ENCODE results near the gene SULT1C4. TPM values are rescaled to one million over a fixed set of nuclear protein-coding genes. Genes with fewer than 3 reads are reported as not detected.

Gene SULT1C4
- polyA plus RNA-seq, 1 of the 3 experiments (the other 2 are of a cell fraction), result 0.18 TPM

DNA sequence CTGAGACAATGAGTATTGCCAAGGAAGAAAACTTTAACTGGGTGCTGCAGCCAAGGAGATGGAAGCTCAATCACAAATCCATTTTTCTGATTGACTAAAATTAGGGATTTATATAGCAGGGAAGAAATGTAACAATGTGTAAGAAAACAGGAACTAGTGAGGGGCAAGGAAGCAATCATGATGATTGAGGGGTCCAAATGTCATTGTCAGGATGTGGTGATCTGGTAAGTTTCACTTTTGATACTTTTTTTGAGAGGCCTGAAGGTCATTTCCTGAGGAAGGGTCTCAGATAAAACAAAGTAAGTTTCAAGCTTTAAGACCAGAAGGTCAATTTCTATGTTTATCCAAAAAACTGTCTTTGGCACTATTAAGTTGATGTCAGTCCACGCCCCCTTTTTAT is 59.2 kb downstream of the SULT1C4 start:
- Histone ChIP-seq H2AFZ (ENCODE audit: low read depth) (no peak overlapping the region), H4K20me1 (ENCODE audit: insufficient read depth) (no peaks in the 10 kb centered on the region), H3K9me3 (no peaks in the 10 kb centered on the region), H3K79me2 (ENCODE audit: insufficient read depth) (no peaks in the 10 kb centered on the region), H3K27ac (ENCODE audit: low read depth in 2 of 2, low read length in 1 of 2) (no peak overlapping the region), H3K4me3 (ENCODE audit: low read depth in 2 of 2, low read length in 1 of 2) (no peak overlapping the region), H3F3A (replicated peaks; ENCODE audit: insufficient read depth) (no peaks in the 10 kb centered on the region), H3K27me3 (ENCODE audit: insufficient read depth) (no peaks in the 10 kb centered on the region), H3K9me2 (no peaks in the 10 kb centered on the region), H3K9ac (no peak overlapping the region), H3K4me1 (ENCODE audit: control insufficient read depth in 1 of 2, insufficient read depth in 2 of 2, low read depth in 1 of 2, low read length in 1 of 2) (no peaks in the 10 kb centered on the region), H3K36me3 (replicated peaks in 1 of 2; ENCODE audit: control insufficient read depth in 1 of 2, insufficient read depth in 2 of 2, low read length in 1 of 2) (no peaks in the 10 kb centered on the region), H3K4me2 (no peak overlapping the region)
- 32% methylated on average over 1 of the region's 1 CpG for WGBS (ENCODE audit: low lambda C conversion rate)
- TF ChIP-seq, protein P1, sequence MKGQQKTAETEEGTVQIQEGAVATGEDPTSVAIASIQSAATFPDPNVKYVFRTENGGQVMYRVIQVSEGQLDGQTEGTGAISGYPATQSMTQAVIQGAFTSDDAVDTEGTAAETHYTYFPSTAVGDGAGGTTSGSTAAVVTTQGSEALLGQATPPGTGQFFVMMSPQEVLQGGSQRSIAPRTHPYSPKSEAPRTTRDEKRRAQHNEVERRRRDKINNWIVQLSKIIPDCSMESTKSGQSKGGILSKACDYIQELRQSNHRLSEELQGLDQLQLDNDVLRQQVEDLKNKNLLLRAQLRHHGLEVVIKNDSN (IDR thresholded peaks at IDR 0.05; ENCODE audit: borderline replicate concordance, low read depth), result no peak
- TF ChIP-seq MXI1 (IDR thresholded peaks at IDR 0.05; ENCODE audit: low read depth, low read length) (no peak), SIN3A (IDR thresholded peaks at IDR 0.05; ENCODE audit: borderline replicate concordance, low read depth, low read length) (no peak), FOXJ3 (CRISPR knock-in tag; IDR thresholded peaks at IDR 0.05) (no peak), RAD21 (IDR thresholded peaks at IDR 0.05; ENCODE audit: low read length) (no peak), SMC3 (IDR thresholded peaks at IDR 0.05; ENCODE audit: low read depth, low read length) (no peak), FOXM1 (IDR thresholded peaks at IDR 0.05; ENCODE audit: low read depth) (no peak), POLR2AphosphoS5 (IDR thresholded peaks at IDR 0.05; ENCODE audit: low read depth, low read length) (no peak), NFIC (IDR thresholded peaks at IDR 0.05; ENCODE audit: borderline replicate concordance) (no peak), TCF12 (IDR thresholded peaks at IDR 0.05) (no peak), GATA2 (CRISPR knock-in tag; IDR thresholded peaks at IDR 0.05) (no peak), JUND (IDR thresholded peaks at IDR 0.05) (no peak), MEF2A (IDR thresholded peaks at IDR 0.05; ENCODE audit: borderline replicate concordance, low read depth) (no peak), RXRA (IDR thresholded peaks at IDR 0.05; ENCODE audit: borderline replicate concordance, low read depth) (no peak), NRF1 (IDR thresholded peaks at IDR 0.05; ENCODE audit: low read depth, low read length) (no peak), TAF1 (IDR thresholded peaks at IDR 0.05; ENCODE audit: borderline replicate concordance, low read depth, low read length) (no peak), ELF1 (IDR thresholded peaks at IDR 0.05) (no peak)
- TF ChIP-seq, protein P2, sequence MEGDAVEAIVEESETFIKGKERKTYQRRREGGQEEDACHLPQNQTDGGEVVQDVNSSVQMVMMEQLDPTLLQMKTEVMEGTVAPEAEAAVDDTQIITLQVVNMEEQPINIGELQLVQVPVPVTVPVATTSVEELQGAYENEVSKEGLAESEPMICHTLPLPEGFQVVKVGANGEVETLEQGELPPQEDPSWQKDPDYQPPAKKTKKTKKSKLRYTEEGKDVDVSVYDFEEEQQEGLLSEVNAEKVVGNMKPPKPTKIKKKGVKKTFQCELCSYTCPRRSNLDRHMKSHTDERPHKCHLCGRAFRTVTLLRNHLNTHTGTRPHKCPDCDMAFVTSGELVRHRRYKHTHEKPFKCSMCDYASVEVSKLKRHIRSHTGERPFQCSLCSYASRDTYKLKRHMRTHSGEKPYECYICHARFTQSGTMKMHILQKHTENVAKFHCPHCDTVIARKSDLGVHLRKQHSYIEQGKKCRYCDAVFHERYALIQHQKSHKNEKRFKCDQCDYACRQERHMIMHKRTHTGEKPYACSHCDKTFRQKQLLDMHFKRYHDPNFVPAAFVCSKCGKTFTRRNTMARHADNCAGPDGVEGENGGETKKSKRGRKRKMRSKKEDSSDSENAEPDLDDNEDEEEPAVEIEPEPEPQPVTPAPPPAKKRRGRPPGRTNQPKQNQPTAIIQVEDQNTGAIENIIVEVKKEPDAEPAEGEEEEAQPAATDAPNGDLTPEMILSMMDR (IDR thresholded peaks at IDR 0.05), result no peak
- TF ChIP-seq, protein P3, sequence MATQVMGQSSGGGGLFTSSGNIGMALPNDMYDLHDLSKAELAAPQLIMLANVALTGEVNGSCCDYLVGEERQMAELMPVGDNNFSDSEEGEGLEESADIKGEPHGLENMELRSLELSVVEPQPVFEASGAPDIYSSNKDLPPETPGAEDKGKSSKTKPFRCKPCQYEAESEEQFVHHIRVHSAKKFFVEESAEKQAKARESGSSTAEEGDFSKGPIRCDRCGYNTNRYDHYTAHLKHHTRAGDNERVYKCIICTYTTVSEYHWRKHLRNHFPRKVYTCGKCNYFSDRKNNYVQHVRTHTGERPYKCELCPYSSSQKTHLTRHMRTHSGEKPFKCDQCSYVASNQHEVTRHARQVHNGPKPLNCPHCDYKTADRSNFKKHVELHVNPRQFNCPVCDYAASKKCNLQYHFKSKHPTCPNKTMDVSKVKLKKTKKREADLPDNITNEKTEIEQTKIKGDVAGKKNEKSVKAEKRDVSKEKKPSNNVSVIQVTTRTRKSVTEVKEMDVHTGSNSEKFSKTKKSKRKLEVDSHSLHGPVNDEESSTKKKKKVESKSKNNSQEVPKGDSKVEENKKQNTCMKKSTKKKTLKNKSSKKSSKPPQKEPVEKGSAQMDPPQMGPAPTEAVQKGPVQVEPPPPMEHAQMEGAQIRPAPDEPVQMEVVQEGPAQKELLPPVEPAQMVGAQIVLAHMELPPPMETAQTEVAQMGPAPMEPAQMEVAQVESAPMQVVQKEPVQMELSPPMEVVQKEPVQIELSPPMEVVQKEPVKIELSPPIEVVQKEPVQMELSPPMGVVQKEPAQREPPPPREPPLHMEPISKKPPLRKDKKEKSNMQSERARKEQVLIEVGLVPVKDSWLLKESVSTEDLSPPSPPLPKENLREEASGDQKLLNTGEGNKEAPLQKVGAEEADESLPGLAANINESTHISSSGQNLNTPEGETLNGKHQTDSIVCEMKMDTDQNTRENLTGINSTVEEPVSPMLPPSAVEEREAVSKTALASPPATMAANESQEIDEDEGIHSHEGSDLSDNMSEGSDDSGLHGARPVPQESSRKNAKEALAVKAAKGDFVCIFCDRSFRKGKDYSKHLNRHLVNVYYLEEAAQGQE (IDR thresholded peaks at IDR 0.05; ENCODE audit: low read depth, low read length), result no peak
- no peak for DNase-seq
- ChIA-PET CTCF (no interaction called here), POLR2A (no interaction called here)

Small RNA genes within 50 kb of the gene (small RNA-seq; reads per million reads assigned to genes)
- 0 reads per million in 7 experiments for gene SMIM12P1

Other genes starting within 250 kb of the SULT1C4 start
- not detected in 2 replicates for gene SULT1C3, start 138.0 kb upstream of the SULT1C4 start, polyA plus RNA-seq (2012; rRNA removed)
- not detected in 2 replicates for gene SULT1C2, start 89.1 kb upstream of the SULT1C4 start, polyA plus RNA-seq (2012; rRNA removed)
- 4.5 and 5.9 TPM in 2 replicates for gene GCC2, start 71.3 kb downstream of the SULT1C4 start, polyA plus RNA-seq (2012; rRNA removed)
- gene LIMS1, start 156.5 kb downstream of the SULT1C4 start, polyA plus RNA-seq (2012; rRNA removed), result 123 and 131 TPM in 2 replicates